OCI-M1 (cell line): Measurements from ENCODE around the gene GLI1.
"Not testable (repeated sequence)": the region's sequence is repeated elsewhere in the genome, so short reads cannot be mapped to it uniquely, and the experiment has no call there.

Experiments
- DNase-seq: peaks from one replicate; lab custom pipeline; 2025; lab: John Stamatoyannopoulos, UW

The GLI1 gene

DNA sequence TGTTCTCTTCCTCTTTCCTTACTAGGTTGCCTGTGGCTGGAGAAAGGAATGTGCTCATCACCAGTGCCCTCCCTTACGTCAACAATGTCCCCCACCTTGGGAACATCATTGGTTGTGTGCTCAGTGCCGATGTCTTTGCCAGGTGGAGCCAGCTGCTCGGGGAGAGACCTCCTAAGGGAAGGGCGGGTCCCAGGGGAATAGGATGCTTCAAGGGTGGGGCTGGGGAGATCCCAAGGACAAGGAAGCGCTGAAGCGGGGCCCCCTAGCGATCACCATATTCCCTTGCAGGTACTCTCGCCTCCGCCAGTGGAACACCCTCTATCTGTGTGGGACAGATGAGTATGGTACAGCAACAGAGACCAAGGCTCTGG, 38.5 kb downstream of the GLI1 start:
- DNase-seq, result no peak

DNA sequence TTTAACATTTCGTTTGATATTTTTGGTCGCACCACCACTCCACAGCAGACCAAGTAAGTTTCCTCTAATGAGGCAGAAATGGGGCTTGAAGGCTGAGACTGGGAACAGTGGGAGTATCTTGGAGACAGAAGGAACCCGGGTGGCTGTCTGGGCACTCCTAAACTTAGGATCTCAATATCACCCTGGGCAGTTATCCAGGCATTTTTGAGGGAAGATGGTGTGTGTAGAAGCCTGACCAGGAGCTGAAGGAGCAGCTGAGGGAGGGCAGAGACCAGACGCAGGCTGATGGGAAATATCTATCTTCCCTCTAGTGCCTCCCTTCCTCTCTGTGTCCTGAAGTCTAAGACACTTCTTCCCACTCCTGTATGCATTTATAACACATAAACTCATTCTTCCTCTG, 39.0 kb downstream of the GLI1 start:
- DNase-seq, result no peak

DNA sequence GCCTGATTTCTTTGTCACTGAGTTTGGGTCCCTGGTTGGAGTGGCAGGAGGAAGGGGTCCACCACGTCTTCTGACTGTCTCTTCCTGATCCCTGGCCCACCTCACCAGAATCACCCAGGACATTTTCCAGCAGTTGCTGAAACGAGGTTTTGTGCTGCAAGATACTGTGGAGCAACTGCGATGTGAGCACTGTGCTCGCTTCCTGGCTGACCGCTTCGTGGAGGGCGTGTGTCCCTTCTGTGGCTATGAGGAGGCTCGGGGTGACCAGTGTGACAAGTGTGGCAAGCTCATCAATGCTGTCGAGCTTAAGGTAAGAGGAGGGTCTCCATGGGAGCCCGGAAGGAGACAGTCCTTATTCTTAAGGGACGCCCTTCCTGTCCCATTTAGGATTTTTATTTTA, 40.6 kb downstream of the GLI1 start:
- DNase-seq, result no peak

DNA sequence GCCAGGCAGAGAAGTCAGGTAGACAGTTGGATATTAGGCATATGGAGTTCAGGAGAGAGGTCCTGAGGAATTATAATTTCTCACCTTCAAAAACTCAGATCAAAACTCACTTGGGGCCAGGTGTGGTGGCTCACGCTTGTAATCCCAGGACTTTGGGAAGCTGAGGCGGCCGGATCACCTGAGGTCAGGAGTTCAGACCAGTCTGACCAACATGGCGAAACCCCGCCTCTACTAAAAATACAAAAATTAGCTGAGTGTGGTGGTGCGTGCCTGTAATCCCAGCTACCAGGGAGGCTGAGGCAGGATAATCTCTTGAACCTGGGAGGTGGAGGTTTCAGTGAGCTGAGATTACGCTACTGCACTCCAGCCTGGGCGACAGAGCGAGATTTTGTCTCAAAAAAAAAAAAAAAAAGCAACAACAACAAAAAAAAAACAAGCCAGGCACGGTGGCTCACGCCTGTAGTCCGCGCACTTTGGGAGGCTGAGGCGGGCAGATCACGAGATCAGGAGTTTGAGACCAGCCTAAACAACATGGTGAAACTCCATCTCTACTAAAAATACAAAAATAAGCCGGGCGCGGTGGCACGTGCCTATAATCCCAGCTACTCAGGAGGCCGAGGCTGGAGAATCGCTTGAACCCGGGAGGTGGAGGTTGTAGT, 42.9 kb downstream of the GLI1 start:
- not testable (repeated sequence) for DNase-seq

DNA sequence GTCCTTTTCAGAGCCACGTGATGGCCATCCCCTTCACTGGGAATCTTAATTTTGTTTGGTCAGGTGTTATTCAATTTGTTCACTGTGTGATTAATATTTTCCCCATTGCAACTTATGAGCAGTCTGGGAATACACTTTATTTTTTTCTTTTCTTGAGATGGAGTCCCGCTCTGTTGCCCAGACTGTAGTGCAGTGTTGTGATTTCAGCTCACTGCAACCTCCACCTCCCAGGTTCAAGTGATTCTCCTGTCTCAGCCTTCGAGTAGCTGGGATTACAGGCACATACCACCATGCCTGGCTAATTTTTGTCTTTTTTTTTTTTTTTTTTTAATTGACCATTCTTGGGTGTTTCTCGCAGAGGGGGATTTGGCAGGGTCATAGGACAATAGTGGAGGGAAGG, 47.0 kb downstream of the GLI1 start:
- DNase-seq, result not testable (repeated sequence)

GRCh38 chr12:57507796-57508195, 48.2 kb downstream of the GLI1 start:
- DNase-seq, result not testable (repeated sequence)

DNA sequence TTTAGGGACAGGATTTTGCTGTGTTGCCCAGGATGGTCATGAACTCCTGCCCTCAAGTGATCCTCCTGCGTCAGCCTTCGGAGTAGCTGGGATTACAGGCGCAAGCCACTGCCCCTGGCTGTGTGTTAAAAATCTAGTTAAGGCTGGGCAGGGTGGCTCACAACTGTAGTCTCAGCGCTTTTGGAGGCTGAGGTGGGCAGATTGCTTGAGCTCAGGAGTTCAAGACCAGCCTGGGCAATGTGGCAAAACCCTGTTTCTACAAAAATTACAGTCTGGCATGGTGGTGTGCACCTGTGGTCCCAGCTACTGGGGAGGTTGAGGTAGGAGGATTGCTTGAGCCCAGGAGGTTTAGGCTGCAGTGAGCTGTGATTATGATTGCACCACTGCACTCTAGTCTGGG, 51.6 kb downstream of the GLI1 start:
- no peak for DNase-seq

DNA sequence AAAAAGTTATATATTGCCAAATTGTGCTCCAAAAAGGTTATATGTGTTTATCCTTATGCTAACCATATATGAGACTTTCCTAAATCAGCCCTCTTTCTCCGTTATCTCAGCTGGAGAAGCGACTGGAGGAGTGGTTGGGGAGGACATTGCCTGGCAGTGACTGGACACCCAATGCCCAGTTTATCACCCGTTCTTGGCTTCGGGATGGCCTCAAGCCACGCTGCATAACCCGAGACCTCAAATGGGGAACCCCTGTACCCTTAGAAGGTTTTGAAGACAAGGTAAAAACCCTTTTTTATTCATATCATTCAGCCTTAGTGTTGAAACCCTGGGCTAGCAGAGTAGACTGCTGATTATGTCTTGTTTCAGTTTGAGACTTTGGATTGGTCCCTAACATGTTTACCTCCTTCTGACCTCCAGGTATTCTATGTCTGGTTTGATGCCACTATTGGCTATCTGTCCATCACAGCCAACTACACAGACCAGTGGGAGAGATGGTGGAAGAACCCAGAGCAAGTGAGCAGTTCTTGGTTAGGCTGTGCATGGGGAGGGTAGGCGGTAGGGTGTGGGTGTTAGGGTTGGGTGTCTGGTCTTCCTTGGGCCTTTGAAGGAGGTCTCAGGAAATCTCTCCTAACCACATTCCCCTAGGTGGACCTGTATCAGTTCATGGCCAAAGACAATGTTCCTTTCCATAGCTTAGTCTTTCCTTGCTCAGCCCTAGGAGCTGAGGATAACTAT, 52.2 kb downstream of the GLI1 start:
- DNase-seq, result no peak

GRCh38 chr12:57512665-57513064, 53.1 kb downstream of the GLI1 start:
- no peak for DNase-seq

- DNase-seq, result no peak
Measured at GRCh38 chr12:57513266-57513665, 53.7 kb downstream of the GLI1 start.

GRCh38 chr12:57513677-57514076, 54.1 kb downstream of the GLI1 start:
- DNase-seq, result not testable (repeated sequence)

DNA sequence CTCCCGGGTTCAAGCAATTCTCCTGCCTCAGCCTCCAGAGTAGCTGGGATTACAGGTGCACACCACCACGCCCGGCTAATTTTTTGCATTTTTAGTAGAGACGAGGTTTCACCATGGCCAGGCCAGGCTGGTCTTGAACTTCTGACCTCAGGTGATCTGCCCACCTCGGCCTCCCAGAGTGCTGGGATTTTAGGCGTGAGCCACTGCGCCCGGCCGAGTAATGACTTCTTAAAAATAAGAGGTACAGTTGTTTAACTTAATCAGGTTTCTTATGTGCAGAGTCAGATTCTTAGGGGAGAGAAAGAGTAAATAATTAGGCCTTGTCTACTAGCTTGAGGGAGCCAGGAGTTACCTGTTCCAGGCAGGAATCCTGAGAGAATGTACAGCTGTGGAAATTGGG, 54.7 kb downstream of the GLI1 start:
- not testable (repeated sequence) for DNase-seq

DNA sequence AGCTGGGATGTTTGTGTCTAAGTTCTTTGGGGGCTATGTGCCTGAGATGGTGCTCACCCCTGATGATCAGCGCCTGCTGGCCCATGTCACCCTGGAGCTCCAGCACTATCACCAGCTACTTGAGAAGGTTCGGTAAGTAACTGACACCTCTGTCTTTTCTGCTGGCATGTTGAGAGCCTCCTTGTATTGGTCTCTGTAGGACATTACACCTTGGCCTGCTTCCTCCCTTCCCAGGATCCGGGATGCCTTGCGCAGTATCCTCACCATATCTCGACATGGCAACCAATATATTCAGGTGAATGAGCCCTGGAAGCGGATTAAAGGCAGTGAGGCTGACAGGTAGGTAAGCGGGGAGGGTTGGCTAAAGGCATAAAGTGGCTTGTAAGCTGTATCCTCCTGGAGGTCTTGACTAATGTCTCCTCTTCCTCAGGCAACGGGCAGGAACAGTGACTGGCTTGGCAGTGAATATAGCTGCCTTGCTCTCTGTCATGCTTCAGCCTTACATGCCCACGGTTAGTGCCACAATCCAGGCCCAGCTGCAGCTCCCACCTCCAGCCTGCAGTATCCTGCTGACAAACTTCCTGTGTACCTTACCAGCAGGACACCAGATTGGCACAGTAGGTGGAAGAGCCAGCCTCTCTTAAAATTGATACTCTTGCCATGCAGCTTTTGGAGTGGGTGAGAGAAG, 55.3 kb downstream of the GLI1 start:
- peak; percentile 44 for DNase-seq

DNA sequence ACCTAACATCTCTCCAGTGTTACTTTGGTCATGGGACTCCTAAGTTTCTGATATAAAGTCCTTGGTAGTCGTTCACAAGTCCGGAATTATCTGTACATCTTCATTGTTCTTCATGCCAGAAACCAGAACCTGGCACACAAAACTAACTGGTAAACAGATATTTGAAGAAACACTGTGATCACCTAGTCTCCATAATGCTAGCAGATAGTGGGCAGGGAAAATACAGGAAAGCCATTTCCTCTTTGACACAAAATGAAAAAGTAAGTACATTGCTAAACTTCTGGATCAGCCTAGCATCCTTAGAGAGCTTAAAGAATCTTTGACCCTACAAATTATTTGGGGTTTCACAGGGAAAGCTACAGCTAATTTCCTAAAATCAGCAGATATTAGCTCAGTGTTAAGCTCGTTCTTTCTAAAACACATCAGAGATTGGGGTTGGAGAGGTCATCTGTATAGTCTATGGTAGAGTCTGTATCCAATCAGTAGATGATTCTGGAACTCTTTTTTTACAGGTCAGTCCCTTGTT, 55.9 kb downstream of the GLI1 start:
- DNase-seq, result peak; percentile 59

DNA sequence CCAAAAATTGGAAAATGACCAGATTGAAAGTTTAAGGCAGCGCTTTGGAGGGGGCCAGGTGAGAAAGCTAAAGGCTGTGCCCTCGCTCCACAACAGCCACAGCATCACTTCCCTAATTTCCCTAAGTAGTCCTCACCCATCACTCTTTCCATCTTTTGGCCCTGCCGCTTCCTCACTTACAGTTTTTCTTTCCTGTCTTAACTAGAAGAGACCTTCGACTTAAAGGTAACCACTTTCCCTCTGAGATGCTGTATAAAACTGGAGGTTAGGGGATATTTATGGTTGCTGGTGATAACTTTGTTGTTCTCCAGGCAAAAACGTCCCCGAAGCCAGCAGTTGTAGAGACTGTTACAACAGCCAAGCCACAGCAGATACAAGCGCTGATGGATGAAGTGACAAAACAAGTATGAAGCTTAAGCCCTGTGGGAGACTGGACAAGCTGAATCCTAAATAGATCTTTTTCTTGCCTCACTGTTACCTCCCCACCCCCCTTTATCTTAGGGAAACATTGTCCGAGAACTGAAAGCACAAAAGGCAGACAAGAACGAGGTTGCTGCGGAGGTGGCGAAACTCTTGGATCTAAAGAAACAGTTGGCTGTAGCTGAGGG, 56.5 kb downstream of the GLI1 start:
- DNase-seq, result peak; percentile 59

DNA sequence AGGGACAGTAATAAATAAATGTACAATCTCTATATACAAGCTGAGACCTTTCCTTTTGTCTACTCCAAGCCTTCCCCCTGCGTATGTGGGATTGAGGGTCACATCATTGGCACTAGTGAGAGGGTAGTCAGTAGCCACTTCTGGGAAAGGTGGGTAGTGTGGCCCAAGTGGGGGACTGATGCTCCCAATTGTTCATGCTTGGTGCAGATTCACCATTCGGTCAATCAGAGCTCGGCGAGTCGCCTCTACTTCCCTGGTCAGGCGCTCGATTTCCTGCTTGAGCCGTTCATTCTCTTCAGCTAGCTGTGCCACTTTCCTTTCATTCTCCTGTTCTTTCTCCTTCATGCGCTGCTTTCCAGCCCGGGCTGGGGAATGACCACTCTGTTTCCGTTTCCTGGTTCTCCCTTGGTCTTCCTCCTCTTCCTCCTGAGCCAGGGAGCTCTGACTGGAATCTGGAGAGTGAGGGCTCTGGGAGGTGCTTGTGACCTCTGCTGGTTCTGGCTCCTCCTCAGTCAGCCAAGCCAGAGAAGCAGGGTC, 57.1 kb downstream of the GLI1 start:
- no peak for DNase-seq

GRCh38 chr12:57517187-57517586, 57.6 kb downstream of the GLI1 start:
- DNase-seq, result peak; percentile 44

GRCh38 chr12:57517718-57518117, 58.1 kb downstream of the GLI1 start:
- DNase-seq, result not testable (repeated sequence)

GRCh38 chr12:57518176-57518919, 58.8 kb downstream of the GLI1 start:
- no peak for DNase-seq

DNA sequence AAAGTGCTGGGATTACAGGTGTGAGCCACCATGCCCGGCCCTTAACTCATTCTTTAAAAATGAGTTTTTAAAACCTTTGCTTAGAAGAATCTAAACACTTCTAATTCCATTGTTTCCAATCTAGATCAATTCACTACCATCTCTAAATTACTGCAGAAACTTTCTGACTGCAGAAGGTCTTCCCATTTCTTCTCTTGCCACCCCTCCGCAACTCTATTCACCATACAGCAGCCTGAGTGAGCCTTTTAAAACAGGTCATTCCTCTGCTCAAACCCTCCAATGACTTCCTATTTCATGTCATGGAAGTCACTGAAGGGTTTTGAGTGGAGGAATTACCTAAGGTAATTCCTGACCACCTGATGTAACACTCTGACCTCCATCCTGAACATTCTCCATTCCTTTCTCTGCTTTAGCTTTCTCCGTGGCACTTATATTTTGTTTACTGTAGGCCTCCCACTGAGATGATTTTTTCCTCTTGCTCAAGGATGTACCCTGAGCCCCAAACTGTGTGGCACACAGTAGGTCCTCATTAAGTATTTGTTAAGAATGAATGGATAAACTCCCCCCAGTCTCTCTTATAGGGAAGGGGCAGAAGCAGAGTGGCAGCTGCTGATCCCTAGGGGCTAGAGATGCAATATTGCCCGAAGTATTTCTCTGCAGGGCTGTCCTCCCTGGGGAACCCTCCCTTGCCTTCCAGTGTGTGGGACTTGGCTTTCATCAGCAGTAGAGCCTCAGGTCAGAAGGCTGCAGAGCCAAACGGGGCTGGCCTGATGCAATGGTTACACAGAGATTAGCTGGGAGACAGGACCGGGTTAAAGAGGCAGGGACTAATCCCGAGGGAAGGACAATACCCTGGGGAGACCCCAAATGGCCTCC, 59.6 kb downstream of the GLI1 start:
- DNase-seq, result peak; percentile 68

DNA sequence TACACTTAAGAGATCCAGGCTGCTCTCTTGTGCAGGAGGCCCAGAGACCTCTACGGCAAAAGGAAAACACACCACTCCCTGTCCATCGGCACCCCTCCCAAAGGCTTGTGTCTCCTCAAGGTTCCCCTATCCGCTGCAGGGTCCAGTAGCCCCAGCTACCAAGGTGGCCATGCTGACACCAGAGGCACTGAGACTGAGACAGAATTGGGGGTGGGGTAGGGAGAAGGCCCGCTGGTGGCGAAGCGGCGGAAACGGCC, 60.1 kb downstream of the GLI1 start:
- DNase-seq, result no peak
